PC-9 (cell line): ENCODE measurements around the gene ATOH8.

ENCODE experiments used
- CTCF ChIP-seq: fragments of 200-600 bp; sonication (generic); conservative IDR thresholded peaks from 2 replicates; pipeline ENCODE4 v1.6.1; 2017; ENCODE audit warnings: mixed run types, antibody characterized with exemption, mild to moderate bottlenecking, moderate library complexity
- EZH2 ChIP-seq: fragments of 200-600 bp; sonication (generic); IDR thresholded peaks from 2 replicates; pipeline ENCODE4 v1.8.0; 2017; ENCODE audit warnings: antibody characterized with exemption, low read depth

DNA sequence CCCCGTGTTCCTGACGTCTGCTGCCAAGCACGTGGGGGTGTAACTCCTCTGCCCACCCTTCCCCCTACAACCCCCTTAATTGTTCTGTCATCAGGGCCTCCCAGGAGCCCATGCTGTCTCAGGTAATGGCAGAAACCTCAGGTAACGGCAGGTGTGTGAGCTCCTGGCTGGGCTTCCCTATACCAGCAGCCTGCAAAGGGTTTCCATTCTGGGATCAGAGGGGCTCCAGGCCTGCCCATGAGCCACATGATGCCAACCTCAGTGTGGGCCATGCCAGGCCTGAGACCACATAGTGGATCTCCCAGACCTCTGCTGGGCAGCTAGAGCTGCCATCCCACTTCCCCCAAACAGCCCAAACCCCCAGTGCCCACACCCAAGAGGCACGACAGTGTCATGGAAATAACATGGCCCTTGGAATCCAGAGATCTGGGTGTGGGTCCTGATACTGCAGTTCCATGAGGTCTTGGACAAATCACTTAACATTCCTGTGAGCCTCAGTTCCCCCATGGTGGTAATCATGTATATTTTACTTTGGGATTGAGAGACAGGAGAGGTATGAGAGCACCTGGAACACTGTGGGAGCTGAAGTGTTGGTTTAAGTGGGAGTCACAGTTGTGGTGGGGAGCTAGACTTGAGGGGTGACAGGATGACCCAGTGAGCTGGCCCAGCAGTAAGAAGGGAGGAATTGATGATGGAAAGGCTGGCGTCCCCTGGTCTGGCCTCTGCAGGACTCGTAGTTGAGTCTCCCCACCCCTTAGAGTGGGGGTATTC lies 59.6 kb downstream of the ATOH8 start:
- TF ChIP-seq CTCF (no peak), EZH2 (no peak)
